GM19372 (cell line): ENCODE results near the gene CFAP54.

Experiments
- ATAC-seq: cut with Tn5 transposase; IDR thresholded peaks from one replicate; pipeline ENCODE4 v1.9.1; 2021; ENCODE audit warnings: mild to moderate bottlenecking, low read depth, moderate library complexity; ENCODE audit not compliant: unreplicated experiment

CFAP54 gene

GRCh38 chr12:96876966-96877365 lies 387.6 kb downstream of the CFAP54 start:
- no peak for ATAC-seq

GRCh38 chr12:96878704-96879103 lies 389.3 kb downstream of the CFAP54 start:
- ATAC-seq, result no peak

- ATAC-seq, result no peak
Observed at GRCh38 chr12:96879301-96879700, 389.9 kb downstream of the CFAP54 start.

GRCh38 chr12:96880220-96880619 lies 390.8 kb downstream of the CFAP54 start:
- ATAC-seq, result no peak

- no peak for ATAC-seq
Observed at GRCh38 chr12:96881608-96882007, 392.2 kb downstream of the CFAP54 start.

GRCh38 chr12:96882862-96883261 lies 393.5 kb downstream of the CFAP54 start:
- no peak for ATAC-seq

- no peak for ATAC-seq
Observed at GRCh38 chr12:96883571-96883970, 394.2 kb downstream of the CFAP54 start.

GRCh38 chr12:96886998-96887677 lies 397.8 kb downstream of the CFAP54 start:
- ATAC-seq, result no peak

GRCh38 chr12:96889273-96889933 lies 400.0 kb downstream of the CFAP54 start:
- no peak for ATAC-seq

GRCh38 chr12:96890331-96890730 lies 401.0 kb downstream of the CFAP54 start:
- no peak for ATAC-seq

- no peak for ATAC-seq
Observed at GRCh38 chr12:96892104-96892503, 402.7 kb downstream of the CFAP54 start.

GRCh38 chr12:96897421-96897820 lies 408.0 kb downstream of the CFAP54 start:
- ATAC-seq, result no peak

GRCh38 chr12:96901175-96901574 lies 411.8 kb downstream of the CFAP54 start:
- no peak for ATAC-seq

- no peak for ATAC-seq
Observed at GRCh38 chr12:96902076-96902475, 412.7 kb downstream of the CFAP54 start.

GRCh38 chr12:96906498-96906848 lies 417.1 kb downstream of the CFAP54 start:
- no peak for ATAC-seq

- peak; percentile 87 for ATAC-seq
Observed at GRCh38 chr12:96906849-96907670, 417.7 kb downstream of the CFAP54 start, which contains the start of gene NEDD1. NEDD1 (plus strand) TSS chr12:96907257; CDS start chr12:96909760, 2,503 bp downstream.

GRCh38 chr12:96907671-96908422 lies 418.5 kb downstream of the CFAP54 start:
- peak; percentile 17 for ATAC-seq

GRCh38 chr12:96908423-96908675 lies 419.0 kb downstream of the CFAP54 start:
- no peak for ATAC-seq

- no peak for ATAC-seq
Observed at GRCh38 chr12:96912261-96912660, 422.9 kb downstream of the CFAP54 start.

GRCh38 chr12:96912943-96913342 lies 423.6 kb downstream of the CFAP54 start:
- ATAC-seq, result no peak
